HG02588 (cell line): ENCODE measurements around the gene FAT2.

ENCODE experiments used
- ATAC-seq: cut with Tn5 transposase; IDR thresholded peaks from one replicate; pipeline ENCODE4 v1.9.1; 2021; ENCODE audit warnings: mild to moderate bottlenecking, moderate library complexity; ENCODE audit not compliant: unreplicated experiment

FAT2 gene

GRCh38 chr5:151591144-151591819 lies at the start of gene FAT2:
FAT2 (minus strand) TSS chr5:151591331; CDS start chr5:151568931, 22,400 bp downstream.
- no peak for ATAC-seq

- ATAC-seq = no peak
These were observed 47.5 kb upstream of the FAT2 start for GRCh38 chr5:151638619-151639018.

- no peak for ATAC-seq
These were observed 46.5 kb upstream of the FAT2 start for GRCh38 chr5:151637676-151638075.

- ATAC-seq = no peak
These were observed 42.8 kb upstream of the FAT2 start for GRCh38 chr5:151633892-151634291.

GRCh38 chr5:151632941-151633340 lies 41.8 kb upstream of the FAT2 start:
- no peak for ATAC-seq

GRCh38 chr5:151632524-151632923 lies 41.4 kb upstream of the FAT2 start:
- ATAC-seq = no peak

GRCh38 chr5:151631941-151632340 lies 40.8 kb upstream of the FAT2 start:
- no peak for ATAC-seq

- ATAC-seq = no peak
These were observed 39.0 kb upstream of the FAT2 start for GRCh38 chr5:151630088-151630487.

GRCh38 chr5:151628112-151628823 lies 37.1 kb upstream of the FAT2 start:
- ATAC-seq = no peak

GRCh38 chr5:151627650-151628049 lies 36.5 kb upstream of the FAT2 start:
- ATAC-seq = no peak

- ATAC-seq = no peak
These were observed 34.2 kb upstream of the FAT2 start for GRCh38 chr5:151625285-151625684.

- no peak for ATAC-seq
These were observed 33.3 kb upstream of the FAT2 start for GRCh38 chr5:151624476-151624875.

GRCh38 chr5:151622367-151623088 lies 31.4 kb upstream of the FAT2 start:
- no peak for ATAC-seq

- no peak for ATAC-seq
These were observed 29.3 kb upstream of the FAT2 start for GRCh38 chr5:151620461-151620840.

- no peak for ATAC-seq
These were observed 28.8 kb upstream of the FAT2 start for GRCh38 chr5:151619812-151620460.

GRCh38 chr5:151618907-151619306 lies 27.8 kb upstream of the FAT2 start:
- ATAC-seq = no peak

GRCh38 chr5:151617841-151618710 lies 26.9 kb upstream of the FAT2 start:
- ATAC-seq = no peak

GRCh38 chr5:151617383-151617840 lies 26.3 kb upstream of the FAT2 start:
- no peak for ATAC-seq

- ATAC-seq = no peak
These were observed 24.3 kb upstream of the FAT2 start for GRCh38 chr5:151615431-151615830.

- no peak for ATAC-seq
These were observed 23.4 kb upstream of the FAT2 start for GRCh38 chr5:151614565-151614964.
